H1 (cell line): ENCODE data around the gene BCAS4. TPM values are rescaled to one million over a fixed set of nuclear protein-coding genes. Genes with fewer than 3 reads are reported as not detected.

Source experiments
- CTCF ChIA-PET: fragments of 300-600 bp; sonication (Branson Sonifier 250); formaldehyde crosslinking; loops from one replicate; lab custom pipeline; 2021; ENCODE audit not compliant: partially characterized antibody; lab: Charles Lee
- POLR2A ChIA-PET: fragments of 300-600 bp; sonication (Branson Sonifier 250); formaldehyde crosslinking; loops from one replicate; lab custom pipeline; 2021; ENCODE audit warnings: inconsistent platforms; ENCODE audit not compliant: partially characterized antibody; lab: Charles Lee
- DNase-seq, 2 experiments: peaks; one replicate each; pipeline versions ENCODE4 v3.0.0 to v3.0.0-alpha.2; 2010 to 2022; ENCODE audit warnings: low spot score in 2 of 2, low read depth in 1 of 2, mixed read lengths in 1 of 2
- FAIRE-seq: peaks from 2 replicates; lab custom pipeline; 2011; peaks lifted over from hg19 to GRCh38; lab: Jason Lieb, UNC
- H2AFZ ChIP-seq: 2 replicates; pipeline ENCODE4 v1.8.1; 2012; ENCODE audit warnings: low read length, inconsistent platforms
- H2AK5ac ChIP-seq: 2 replicates; pipeline ENCODE4 v1.6.1; 2013; ENCODE audit warnings: low read depth, low read length
- H2BK120ac ChIP-seq: replicated peaks from 2 replicates; pipeline ENCODE3; 2013; ENCODE audit warnings: low read depth, low read length, inconsistent platforms
- H2BK12ac ChIP-seq: 2 replicates; pipeline ENCODE4 v1.6.1; 2013; ENCODE audit warnings: low read depth, low read length
- H2BK15ac ChIP-seq: 2 replicates; pipeline ENCODE4 v1.6.1; 2013; ENCODE audit warnings: low read length
- H2BK20ac ChIP-seq: 2 replicates; pipeline ENCODE4 v1.6.1; 2013; ENCODE audit warnings: low read length
- H2BK5ac ChIP-seq: 2 replicates; pipeline ENCODE4 v1.6.1; 2013; ENCODE audit warnings: low read depth, low read length
- H3K14ac ChIP-seq: 2 replicates; pipeline ENCODE4 v1.6.1; 2013; ENCODE audit warnings: inconsistent platforms; ENCODE audit not compliant: insufficient read length
- H3K18ac ChIP-seq: 2 replicates; pipeline ENCODE4 v1.6.1; 2013; ENCODE audit warnings: low read length; ENCODE audit errors: extremely low read depth
- H3K23ac ChIP-seq: 2 replicates; pipeline ENCODE4 v1.6.1; 2013; ENCODE audit warnings: inconsistent platforms; ENCODE audit not compliant: insufficient read length
- H3K23me2 ChIP-seq: 2 replicates; pipeline ENCODE4 v1.6.1; 2013; ENCODE audit warnings: low read depth, low read length
- H3K27ac ChIP-seq: 2 replicates; pipeline ENCODE4 v1.6.1; 2011; ENCODE audit warnings: low read depth, low read length, inconsistent platforms
- H3K27me3 ChIP-seq, 4 experiments: replicated peaks in 1 of 4; 1 replicate in 1 of 4; 2 replicates in 3 of 4; pipeline versions ENCODE4 v1.6.1 to v1.8.1; 2011 to 2013; ENCODE audit warnings: low read length in 3 of 4, mild to moderate bottlenecking in 3 of 4, inconsistent platforms in 2 of 4, mixed read lengths in 2 of 4, moderate library complexity in 1 of 4; ENCODE audit not compliant: control insufficient read depth in 3 of 4, insufficient read depth in 3 of 4; ENCODE audit errors: extremely low read depth in 1 of 4
- H3K36me3 ChIP-seq, 4 experiments: 2 replicates each; pipeline versions ENCODE4 v1.6.1 to v1.8.1; 2011 to 2013; ENCODE audit warnings: mild to moderate bottlenecking in 4 of 4, low read length in 3 of 4, moderate library complexity in 2 of 4, control low read depth in 1 of 4, inconsistent platforms in 1 of 4; ENCODE audit not compliant: insufficient read depth in 4 of 4, control insufficient read depth in 2 of 4
- H3K4ac ChIP-seq: replicated peaks from 2 replicates; pipeline ENCODE3; 2013; ENCODE audit warnings: low read length, low read depth, mixed read lengths, inconsistent platforms; ENCODE audit not compliant: insufficient read length
- H3K4me1 ChIP-seq, 4 experiments: replicated peaks in 1 of 4; 1 replicate in 1 of 4; 2 replicates in 3 of 4; pipeline versions ENCODE4 v1.6.1 to v1.8.1; 2011 to 2013; ENCODE audit warnings: low read length in 3 of 4, inconsistent platforms in 2 of 4, mixed read lengths in 1 of 4; ENCODE audit not compliant: insufficient read depth in 4 of 4, control insufficient read depth in 3 of 4
- H3K4me2 ChIP-seq, 2 experiments: 2 replicates each; pipeline versions ENCODE4 v1.6.1 to v1.8.1; 2011 to 2013; ENCODE audit warnings: low read depth in 2 of 2, low read length in 2 of 2, control low read depth in 1 of 2, inconsistent platforms in 1 of 2, mild to moderate bottlenecking in 1 of 2; ENCODE audit not compliant: insufficient read depth in 1 of 2
- H3K4me3 ChIP-seq, 4 experiments: fragments of 200-600, 300-600 bp in 1 of 4; sonication (generic), shearing (Covaris generic), sonication (Bioruptor Twin) in 1 of 4; 2 replicates each; pipeline versions ENCODE4 v1.5.1 to v1.8.1; 2011 to 2016; ENCODE audit warnings: low read length in 4 of 4, low read depth in 3 of 4, control low read depth in 2 of 4, inconsistent platforms in 2 of 4, mild to moderate bottlenecking in 2 of 4, mixed read lengths in 1 of 4, moderate library complexity in 1 of 4; ENCODE audit not compliant: insufficient read depth in 2 of 4; ENCODE audit errors: extremely low read depth in 1 of 4
- H3K56ac ChIP-seq: replicated peaks from 2 replicates; pipeline ENCODE3; 2013; ENCODE audit warnings: low read depth, mild to moderate bottlenecking, mixed read lengths, low read length, inconsistent platforms; ENCODE audit not compliant: insufficient read length
- H3K79me1 ChIP-seq: 2 replicates; pipeline ENCODE4 v1.6.1; 2013; ENCODE audit warnings: low read depth, low read length, control low read depth
- H3K79me2 ChIP-seq, 2 experiments: 2 replicates each; pipeline versions ENCODE4 v1.6.1 to v1.8.1; 2012 to 2013; ENCODE audit warnings: low read length in 2 of 2, mild to moderate bottlenecking in 2 of 2, inconsistent platforms in 1 of 2; ENCODE audit not compliant: insufficient read depth in 2 of 2, control insufficient read depth in 1 of 2
- H3K9ac ChIP-seq, 4 experiments: replicated peaks in 1 of 4; 1 replicate in 1 of 4; 2 replicates in 3 of 4; pipeline versions ENCODE4 v1.6.1 to v1.8.1; 2011 to 2013; ENCODE audit warnings: low read depth in 3 of 4, low read length in 3 of 4, control low read depth in 2 of 4, mild to moderate bottlenecking in 2 of 4, moderate library complexity in 2 of 4, inconsistent platforms in 1 of 4; ENCODE audit errors: extremely low read depth in 1 of 4
- H3K9me3 ChIP-seq, 2 experiments: 2 replicates each; pipeline versions ENCODE4 v1.6.1 to v1.8.1; 2012 to 2013; ENCODE audit warnings: mild to moderate bottlenecking in 2 of 2, moderate library complexity in 2 of 2, control low read depth in 1 of 2, inconsistent platforms in 1 of 2, low read depth in 1 of 2, low read length in 1 of 2, mixed read lengths in 1 of 2; ENCODE audit not compliant: insufficient read depth in 2 of 2
- H4K20me1 ChIP-seq, 2 experiments: replicated peaks in 1 of 2; 2 replicates each; pipeline versions ENCODE3 to v1.8.1; 2011 to 2013; ENCODE audit warnings: inconsistent platforms in 2 of 2, low read length in 2 of 2, mild to moderate bottlenecking in 1 of 2; ENCODE audit not compliant: insufficient read depth in 2 of 2, control insufficient read depth in 1 of 2
- H4K5ac ChIP-seq: 2 replicates; pipeline ENCODE4 v1.6.1; 2013; ENCODE audit warnings: low read length, low read depth, mixed read lengths, inconsistent platforms; ENCODE audit not compliant: insufficient read length
- H4K8ac ChIP-seq: 2 replicates; pipeline ENCODE4 v1.8.0; 2013; ENCODE audit warnings: mild to moderate bottlenecking, moderate library complexity, low read length, inconsistent platforms; ENCODE audit not compliant: insufficient read depth; ENCODE audit errors: extremely low read depth
- H4K91ac ChIP-seq: replicated peaks from 2 replicates; pipeline ENCODE3; 2013; ENCODE audit warnings: low read length, mixed read lengths, inconsistent platforms; ENCODE audit not compliant: insufficient read length
- CHD2 ChIP-seq: IDR thresholded peaks from 2 replicates; pipeline ENCODE4 v1.6.1; 2012; ENCODE audit warnings: low read length, improper control_type of control experiment
- RAD21 ChIP-seq, 2 experiments: IDR thresholded peaks in 1 of 2; conservative IDR thresholded peaks in 1 of 2; 2 replicates each; pipeline ENCODE4 v1.6.1; 2011; ENCODE audit warnings: low read depth in 2 of 2, low read length in 2 of 2, improper control_type of control experiment in 1 of 2, inconsistent platforms in 1 of 2, mild to moderate bottlenecking in 1 of 2, moderate library complexity in 1 of 2
- WGBS, 2 experiments: shearing (Covaris generic) in 1 of 2; methylation state at CpG; one replicate each; pipeline versions ENCODE4 v1.1.6 to v1.1.7; 2013 to 2015; ENCODE audit warnings: low lambda C conversion rate in 2 of 2, mixed read lengths in 2 of 2, inconsistent platforms in 1 of 2, low coverage in 1 of 2, missing lambda C conversion rate in 1 of 2; ENCODE audit not compliant: insufficient replicate concordance in 2 of 2, insufficient coverage in 1 of 2, insufficient read length in 1 of 2; ENCODE audit errors: extremely low coverage in 1 of 2, missing lambda C conversion rate in 1 of 2; 5-methylcytosine and 5-hydroxymethylcytosine counted together
- polyA plus RNA-seq, 7 experiments: library from polyadenylated mRNA; depleted of rRNA in 3 of 7; stranded (reverse) in 5 of 7; unstranded in 2 of 7; fragments of >200 nt in 5 of 7; fragments of 200-250 nt in 2 of 7; gene quantifications; 1 replicate in 5 of 7; 2 replicates in 1 of 7; 4 replicates in 1 of 7; pipeline versions ENCODE4 v1.2.1 to v1.2.3, GENCODE V29; 2011 to 2013; ENCODE audit warnings: missing spikeins in 2 of 7, mixed read lengths in 2 of 7
- total RNA-seq: library from RNA; stranded (reverse); fragmentation: NEBNext Ultra II Directional; extraction: Animal tissue kit (Norgen Biotek cat#: 25700); gene quantifications from 2 replicates; pipeline ENCODE4 v1.2.1, GENCODE V29; 2021
- TF ChIP-seq, protein P1 (sequence below), 3 experiments: IDR thresholded peaks; 1 replicate in 2 of 3; 2 replicates in 1 of 3; pipeline versions ENCODE4 v1.5.1 to v1.6.1; 2011; ENCODE audit warnings: low read length in 3 of 3, mild to moderate bottlenecking in 3 of 3, inconsistent platforms in 2 of 3, low read depth in 1 of 3, moderate library complexity in 1 of 3; ENCODE audit not compliant: insufficient read depth in 1 of 3; ENCODE audit errors: control extremely low read depth in 1 of 3

BCAS4 gene
- total and polyA plus RNA-seq, 2 of the 8 experiments (the other 6 are each of a cell fraction or from before 2014, with no cell fraction given) = 21.2 to 23.6 TPM

- Histone ChIP-seq H3K14ac (no peak overlapping the region), H3K4ac (no peak overlapping the region), H3K36me3 (no peaks in the 10 kb centered on the region), H3K4me2 (no peak overlapping the region), H4K5ac (no peak overlapping the region), H4K91ac (peak overlapping the region; percentile 31), H3K4me3 (no peak overlapping the region), H3K23ac (no peak overlapping the region), H2BK20ac (0 out of 2 replicates have a peak overlapping the region, but pooled peaks have one; percentile 34), H3K56ac (no peak overlapping the region), H3K27ac (no peak overlapping the region), H2AFZ (peak overlapping the region; percentile 74), H3K27me3 (no peaks in the 10 kb centered on the region; a peak in 1 of 7 replicates), H3K79me2 (no peaks in the 10 kb centered on the region), H3K23me2 (no peaks in the 10 kb centered on the region), H3K4me1 (peaks cover 0 to 4% (median 3%) of the 10 kb centered on the region in 4 experiments; a peak in 4 of 7 replicates), H3K79me1 (no peaks in the 10 kb centered on the region), H2BK15ac (peak overlapping the region; percentile 40; the same call in 1 of the 2 replicates), H2AK5ac (peak overlapping the region; percentile 10; the same call in 1 of the 2 replicates), H2BK5ac (no peak overlapping the region), H2BK120ac (peak overlapping the region; percentile 5), H3K9ac (no peak overlapping the region), H4K20me1 (no peaks in the 10 kb centered on the region), H3K9me3 (no peaks in the 10 kb centered on the region), H3K18ac (no peak overlapping the region; the same call in 1 of the 2 replicates), H2BK12ac (no peak overlapping the region), H4K8ac (peak overlapping the region; percentile 51; the same call in 1 of the 2 replicates)
- ChIA-PET POLR2A (interaction anchor here (0.7 to 1.1 kb wide), 3 partner anchors 9 to 143 kb away, joined by 3 read pairs; partner anchors contain the start of gene ADNP), CTCF (interaction anchor here (0.6 to 7.8 kb wide), 20 partner anchors 9 to 431 kb away, joined by 3 to 68 read pairs (median 3); no protein-coding TSS in a partner anchor)
- FAIRE-seq = no peak
- DNase-seq = no peak
- WGBS, 2 experiments = 86% methylated on average over 18 of the region's 18 CpGs; no CpG with 5 or more reads in 1 of the 2 experiments
- TF ChIP-seq RAD21 (IDR thresholded peaks at IDR 0.05 in 1 of 2, conservative IDR thresholded peaks at IDR 0.05 in 1 of 2; ENCODE audit: low read depth in 2 of 2, low read length in 2 of 2) = peak; percentile 57 to 62
- no peak for TF ChIP-seq CHD2
- TF ChIP-seq, protein P1, sequence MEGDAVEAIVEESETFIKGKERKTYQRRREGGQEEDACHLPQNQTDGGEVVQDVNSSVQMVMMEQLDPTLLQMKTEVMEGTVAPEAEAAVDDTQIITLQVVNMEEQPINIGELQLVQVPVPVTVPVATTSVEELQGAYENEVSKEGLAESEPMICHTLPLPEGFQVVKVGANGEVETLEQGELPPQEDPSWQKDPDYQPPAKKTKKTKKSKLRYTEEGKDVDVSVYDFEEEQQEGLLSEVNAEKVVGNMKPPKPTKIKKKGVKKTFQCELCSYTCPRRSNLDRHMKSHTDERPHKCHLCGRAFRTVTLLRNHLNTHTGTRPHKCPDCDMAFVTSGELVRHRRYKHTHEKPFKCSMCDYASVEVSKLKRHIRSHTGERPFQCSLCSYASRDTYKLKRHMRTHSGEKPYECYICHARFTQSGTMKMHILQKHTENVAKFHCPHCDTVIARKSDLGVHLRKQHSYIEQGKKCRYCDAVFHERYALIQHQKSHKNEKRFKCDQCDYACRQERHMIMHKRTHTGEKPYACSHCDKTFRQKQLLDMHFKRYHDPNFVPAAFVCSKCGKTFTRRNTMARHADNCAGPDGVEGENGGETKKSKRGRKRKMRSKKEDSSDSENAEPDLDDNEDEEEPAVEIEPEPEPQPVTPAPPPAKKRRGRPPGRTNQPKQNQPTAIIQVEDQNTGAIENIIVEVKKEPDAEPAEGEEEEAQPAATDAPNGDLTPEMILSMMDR (IDR thresholded peaks at IDR 0.05; ENCODE audit: control extremely low read depth in 1 of 3, insufficient read depth in 1 of 3, low read depth in 1 of 3, low read length in 3 of 3) = peak; percentile 4 to 43 (median 40)
These were observed 6.5 kb upstream of the BCAS4 start for GRCh38 chr20:50788045-50788991.
